SK-MEL-5 (cell line): ENCODE results near the gene IL1RL2. TPM values are rescaled to one million over a fixed set of nuclear protein-coding genes. Genes with fewer than 3 reads are reported as not detected.

ENCODE experiments used
- DNase-seq: peaks from one replicate; pipeline ENCODE4 v3.0.0-alpha.2; 2016; ENCODE audit warnings: low read depth, low spot score
- in situ Hi-C: cut with HindIII; loops from 2 replicates; pipeline ENCODE4 v1.10.0; 2016; ENCODE audit warnings: low sequenced_read_pairs, high pct_unique_total_duplicates, low pct_unique_long_range_greater_than_20kb
- total RNA-seq: library from RNA; depleted of rRNA; stranded (reverse); fragments of >200 nt; shearing (Covaris generic); gene quantifications from 2 replicates; pipeline ENCODE4 v1.2.3, GENCODE V29; 2014

Gene IL1RL2
- total RNA-seq, 1 experiment from 2014 or later: not detected

GRCh38 chr2:102154946-102155702, 31.7 kb upstream of the IL1RL2 start:
- in situ Hi-C loops: no loop called here
- DNase-seq: no peak

GRCh38 chr2:102155703-102156515, 30.9 kb upstream of the IL1RL2 start:
- peak; percentile 1 for DNase-seq
- in situ Hi-C loops: no loop called here

GRCh38 chr2:102158011-102158755, 28.6 kb upstream of the IL1RL2 start:
- in situ Hi-C loops: no loop called here
- no peak for DNase-seq

- no peak for DNase-seq
- in situ Hi-C loops: no loop called here
Measured at GRCh38 chr2:102159295-102159694, 27.5 kb upstream of the IL1RL2 start.

- peak; percentile 35 for DNase-seq
- in situ Hi-C loops: no loop called here
Measured at GRCh38 chr2:102166189-102166845, 20.5 kb upstream of the IL1RL2 start.

GRCh38 chr2:102168026-102168771, 18.6 kb upstream of the IL1RL2 start:
- DNase-seq: no peak
- in situ Hi-C loops: no loop called here

- in situ Hi-C loops: no loop called here
- no peak for DNase-seq
Measured at GRCh38 chr2:102171946-102172345, 14.9 kb upstream of the IL1RL2 start.

- in situ Hi-C loops: no loop called here
- no peak for DNase-seq
Measured at GRCh38 chr2:102172745-102173144, 14.1 kb upstream of the IL1RL2 start.

GRCh38 chr2:102176172-102176571, 10.7 kb upstream of the IL1RL2 start:
- in situ Hi-C loops: no loop called here
- DNase-seq: no peak

- in situ Hi-C loops: no loop called here
Measured at GRCh38 chr2:102177814-102178478, 8.9 kb upstream of the IL1RL2 start.

GRCh38 chr2:102179061-102179460, 7.8 kb upstream of the IL1RL2 start:
- in situ Hi-C loops: no loop called here
- no peak for DNase-seq

More at GRCh38 chr2:102177814-102178478, 8.9 kb upstream of the IL1RL2 start:
- no peak for DNase-seq

GRCh38 chr2:102179788-102180686, 6.8 kb upstream of the IL1RL2 start:
- DNase-seq: no peak
- in situ Hi-C loops: no loop called here

- DNase-seq: no peak
- in situ Hi-C loops: no loop called here
Measured at GRCh38 chr2:102180687-102180999, 6.2 kb upstream of the IL1RL2 start.

GRCh38 chr2:102181376-102181775, 5.4 kb upstream of the IL1RL2 start:
- no peak for DNase-seq
- in situ Hi-C loops: no loop called here

- no peak for DNase-seq
- in situ Hi-C loops: no loop called here
Measured at GRCh38 chr2:102181919-102182635, 4.7 kb upstream of the IL1RL2 start.
